H1 (cell line): Measurements from ENCODE around the gene NDUFB5. TPM values are rescaled to one million over a fixed set of nuclear protein-coding genes. Genes with fewer than 3 reads are reported as not detected.

Experiments used
- CTCF ChIA-PET: fragments of 300-600 bp; sonication (Branson Sonifier 250); formaldehyde crosslinking; loops from one replicate; lab custom pipeline; 2021; ENCODE audit not compliant: partially characterized antibody; lab: Charles Lee
- POLR2A ChIA-PET: fragments of 300-600 bp; sonication (Branson Sonifier 250); formaldehyde crosslinking; loops from one replicate; lab custom pipeline; 2021; ENCODE audit warnings: inconsistent platforms; ENCODE audit not compliant: partially characterized antibody; lab: Charles Lee
- DNase-seq, 2 experiments: peaks; one replicate each; pipeline versions ENCODE4 v3.0.0 to v3.0.0-alpha.2; 2010 to 2022; ENCODE audit warnings: low spot score in 2 of 2, low read depth in 1 of 2, mixed read lengths in 1 of 2
- FAIRE-seq: peaks from 2 replicates; lab custom pipeline; 2011; peaks lifted over from hg19 to GRCh38; lab: Jason Lieb, UNC
- H2AFZ ChIP-seq: 2 replicates; pipeline ENCODE4 v1.8.1; 2012; ENCODE audit warnings: low read length, inconsistent platforms
- H2AK5ac ChIP-seq: 2 replicates; pipeline ENCODE4 v1.6.1; 2013; ENCODE audit warnings: low read depth, low read length
- H2BK120ac ChIP-seq: replicated peaks from 2 replicates; pipeline ENCODE3; 2013; ENCODE audit warnings: low read depth, low read length, inconsistent platforms
- H2BK12ac ChIP-seq: 2 replicates; pipeline ENCODE4 v1.6.1; 2013; ENCODE audit warnings: low read depth, low read length
- H2BK15ac ChIP-seq: 2 replicates; pipeline ENCODE4 v1.6.1; 2013; ENCODE audit warnings: low read length
- H2BK20ac ChIP-seq: 2 replicates; pipeline ENCODE4 v1.6.1; 2013; ENCODE audit warnings: low read length
- H2BK5ac ChIP-seq: 2 replicates; pipeline ENCODE4 v1.6.1; 2013; ENCODE audit warnings: low read depth, low read length
- H3K14ac ChIP-seq: 2 replicates; pipeline ENCODE4 v1.6.1; 2013; ENCODE audit warnings: inconsistent platforms; ENCODE audit not compliant: insufficient read length
- H3K18ac ChIP-seq: 2 replicates; pipeline ENCODE4 v1.6.1; 2013; ENCODE audit warnings: low read length; ENCODE audit errors: extremely low read depth
- H3K23ac ChIP-seq: 2 replicates; pipeline ENCODE4 v1.6.1; 2013; ENCODE audit warnings: inconsistent platforms; ENCODE audit not compliant: insufficient read length
- H3K23me2 ChIP-seq: 2 replicates; pipeline ENCODE4 v1.6.1; 2013; ENCODE audit warnings: low read depth, low read length
- H3K27ac ChIP-seq: 2 replicates; pipeline ENCODE4 v1.6.1; 2011; ENCODE audit warnings: low read depth, low read length, inconsistent platforms
- H3K27me3 ChIP-seq, 4 experiments: replicated peaks in 1 of 4; 1 replicate in 1 of 4; 2 replicates in 3 of 4; pipeline versions ENCODE4 v1.6.1 to v1.8.1; 2011 to 2013; ENCODE audit warnings: low read length in 3 of 4, mild to moderate bottlenecking in 3 of 4, inconsistent platforms in 2 of 4, mixed read lengths in 2 of 4, moderate library complexity in 1 of 4; ENCODE audit not compliant: control insufficient read depth in 3 of 4, insufficient read depth in 3 of 4; ENCODE audit errors: extremely low read depth in 1 of 4
- H3K36me3 ChIP-seq, 4 experiments: 2 replicates each; pipeline versions ENCODE4 v1.6.1 to v1.8.1; 2011 to 2013; ENCODE audit warnings: mild to moderate bottlenecking in 4 of 4, low read length in 3 of 4, moderate library complexity in 2 of 4, control low read depth in 1 of 4, inconsistent platforms in 1 of 4; ENCODE audit not compliant: insufficient read depth in 4 of 4, control insufficient read depth in 2 of 4
- H3K4ac ChIP-seq: replicated peaks from 2 replicates; pipeline ENCODE3; 2013; ENCODE audit warnings: low read length, low read depth, mixed read lengths, inconsistent platforms; ENCODE audit not compliant: insufficient read length
- H3K4me1 ChIP-seq, 4 experiments: replicated peaks in 1 of 4; 1 replicate in 1 of 4; 2 replicates in 3 of 4; pipeline versions ENCODE4 v1.6.1 to v1.8.1; 2011 to 2013; ENCODE audit warnings: low read length in 3 of 4, inconsistent platforms in 2 of 4, mixed read lengths in 1 of 4; ENCODE audit not compliant: insufficient read depth in 4 of 4, control insufficient read depth in 3 of 4
- H3K4me2 ChIP-seq, 2 experiments: 2 replicates each; pipeline versions ENCODE4 v1.6.1 to v1.8.1; 2011 to 2013; ENCODE audit warnings: low read depth in 2 of 2, low read length in 2 of 2, control low read depth in 1 of 2, inconsistent platforms in 1 of 2, mild to moderate bottlenecking in 1 of 2; ENCODE audit not compliant: insufficient read depth in 1 of 2
- H3K4me3 ChIP-seq, 4 experiments: fragments of 200-600, 300-600 bp in 1 of 4; sonication (generic), shearing (Covaris generic), sonication (Bioruptor Twin) in 1 of 4; 2 replicates each; pipeline versions ENCODE4 v1.5.1 to v1.8.1; 2011 to 2016; ENCODE audit warnings: low read length in 4 of 4, low read depth in 3 of 4, control low read depth in 2 of 4, inconsistent platforms in 2 of 4, mild to moderate bottlenecking in 2 of 4, mixed read lengths in 1 of 4, moderate library complexity in 1 of 4; ENCODE audit not compliant: insufficient read depth in 2 of 4; ENCODE audit errors: extremely low read depth in 1 of 4
- H3K56ac ChIP-seq: replicated peaks from 2 replicates; pipeline ENCODE3; 2013; ENCODE audit warnings: low read depth, mild to moderate bottlenecking, mixed read lengths, low read length, inconsistent platforms; ENCODE audit not compliant: insufficient read length
- H3K79me1 ChIP-seq: 2 replicates; pipeline ENCODE4 v1.6.1; 2013; ENCODE audit warnings: low read depth, low read length, control low read depth
- H3K79me2 ChIP-seq, 2 experiments: 2 replicates each; pipeline versions ENCODE4 v1.6.1 to v1.8.1; 2012 to 2013; ENCODE audit warnings: low read length in 2 of 2, mild to moderate bottlenecking in 2 of 2, inconsistent platforms in 1 of 2; ENCODE audit not compliant: insufficient read depth in 2 of 2, control insufficient read depth in 1 of 2
- H3K9ac ChIP-seq, 4 experiments: replicated peaks in 1 of 4; 1 replicate in 1 of 4; 2 replicates in 3 of 4; pipeline versions ENCODE4 v1.6.1 to v1.8.1; 2011 to 2013; ENCODE audit warnings: low read depth in 3 of 4, low read length in 3 of 4, control low read depth in 2 of 4, mild to moderate bottlenecking in 2 of 4, moderate library complexity in 2 of 4, inconsistent platforms in 1 of 4; ENCODE audit errors: extremely low read depth in 1 of 4
- H3K9me3 ChIP-seq, 2 experiments: 2 replicates each; pipeline versions ENCODE4 v1.6.1 to v1.8.1; 2012 to 2013; ENCODE audit warnings: mild to moderate bottlenecking in 2 of 2, moderate library complexity in 2 of 2, control low read depth in 1 of 2, inconsistent platforms in 1 of 2, low read depth in 1 of 2, low read length in 1 of 2, mixed read lengths in 1 of 2; ENCODE audit not compliant: insufficient read depth in 2 of 2
- H4K20me1 ChIP-seq, 2 experiments: replicated peaks in 1 of 2; 2 replicates each; pipeline versions ENCODE3 to v1.8.1; 2011 to 2013; ENCODE audit warnings: inconsistent platforms in 2 of 2, low read length in 2 of 2, mild to moderate bottlenecking in 1 of 2; ENCODE audit not compliant: insufficient read depth in 2 of 2, control insufficient read depth in 1 of 2
- H4K5ac ChIP-seq: 2 replicates; pipeline ENCODE4 v1.6.1; 2013; ENCODE audit warnings: low read length, low read depth, mixed read lengths, inconsistent platforms; ENCODE audit not compliant: insufficient read length
- H4K8ac ChIP-seq: 2 replicates; pipeline ENCODE4 v1.8.0; 2013; ENCODE audit warnings: mild to moderate bottlenecking, moderate library complexity, low read length, inconsistent platforms; ENCODE audit not compliant: insufficient read depth; ENCODE audit errors: extremely low read depth
- H4K91ac ChIP-seq: replicated peaks from 2 replicates; pipeline ENCODE3; 2013; ENCODE audit warnings: low read length, mixed read lengths, inconsistent platforms; ENCODE audit not compliant: insufficient read length
- CEBPB ChIP-seq: IDR thresholded peaks from 2 replicates; pipeline ENCODE4 v1.6.1; 2012; ENCODE audit warnings: low read depth, low read length
- CHD1 ChIP-seq: IDR thresholded peaks from 2 replicates; pipeline ENCODE4 v1.6.1; 2012; ENCODE audit warnings: low read depth, low read length, improper control_type of control experiment
- CHD2 ChIP-seq: IDR thresholded peaks from 2 replicates; pipeline ENCODE4 v1.6.1; 2012; ENCODE audit warnings: low read length, improper control_type of control experiment
- HDAC2 ChIP-seq, 2 experiments: fragments of 300-600 bp in 1 of 2; sonication (generic) in 1 of 2; IDR thresholded peaks; 2 replicates each; pipeline ENCODE4 v1.6.1; 2011 to 2012; ENCODE audit warnings: low read depth in 2 of 2, low read length in 2 of 2, mild to moderate bottlenecking in 2 of 2, moderate library complexity in 2 of 2, borderline replicate concordance in 1 of 2, inconsistent platforms in 1 of 2
- HDAC6 ChIP-seq: IDR thresholded peaks from one replicate; pipeline ENCODE4 v1.7.1; 2012; ENCODE audit warnings: low read depth, mild to moderate bottlenecking, inconsistent platforms, low read length, moderate library complexity
- JUND ChIP-seq: IDR thresholded peaks from 2 replicates; pipeline ENCODE4 v1.6.1; 2011; ENCODE audit warnings: mild to moderate bottlenecking, improper control_type of control experiment, low read length
- KDM1A ChIP-seq: fragments of 200-600, 300-600 bp; sonication (generic); IDR thresholded peaks from 2 replicates; pipeline ENCODE4 v1.7.1; 2016; ENCODE audit warnings: mild to moderate bottlenecking, low read length, borderline replicate concordance
- MAX ChIP-seq: IDR thresholded peaks from 2 replicates; pipeline ENCODE4 v1.6.1; 2012; ENCODE audit warnings: inconsistent platforms
- NANOG ChIP-seq: IDR thresholded peaks from 2 replicates; pipeline ENCODE4 v1.6.1; 2011; ENCODE audit warnings: low read length, low read depth, mild to moderate bottlenecking, inconsistent platforms; ENCODE audit not compliant: insufficient read depth, poor library complexity, severe bottlenecking
- SAP30 ChIP-seq: fragments of 300-600 bp; sonication (generic); IDR thresholded peaks from 2 replicates; pipeline ENCODE4 v1.7.1; 2012; ENCODE audit warnings: low read length, moderate library complexity, mild to moderate bottlenecking, inconsistent platforms; ENCODE audit not compliant: insufficient read depth, insufficient replicate concordance
- SUZ12 ChIP-seq: fragments of 200-600 bp; sonication (generic); IDR thresholded peaks from 2 replicates; pipeline ENCODE4 v1.6.1; 2012; ENCODE audit warnings: mild to moderate bottlenecking, inconsistent platforms, low read length, moderate library complexity, mixed read lengths
- TBP ChIP-seq: IDR thresholded peaks from 2 replicates; pipeline ENCODE4 v1.6.1; 2011; ENCODE audit warnings: low read depth, low read length, improper control_type of control experiment
- WGBS, 2 experiments: shearing (Covaris generic) in 1 of 2; methylation state at CpG; one replicate each; pipeline versions ENCODE4 v1.1.6 to v1.1.7; 2013 to 2015; ENCODE audit warnings: low lambda C conversion rate in 2 of 2, mixed read lengths in 2 of 2, inconsistent platforms in 1 of 2, low coverage in 1 of 2, missing lambda C conversion rate in 1 of 2; ENCODE audit not compliant: insufficient replicate concordance in 2 of 2, insufficient coverage in 1 of 2, insufficient read length in 1 of 2; ENCODE audit errors: extremely low coverage in 1 of 2, missing lambda C conversion rate in 1 of 2; 5-methylcytosine and 5-hydroxymethylcytosine counted together
- polyA plus RNA-seq, 7 experiments: library from polyadenylated mRNA; depleted of rRNA in 3 of 7; stranded (reverse) in 5 of 7; unstranded in 2 of 7; fragments of >200 nt in 5 of 7; fragments of 200-250 nt in 2 of 7; gene quantifications; 1 replicate in 5 of 7; 2 replicates in 1 of 7; 4 replicates in 1 of 7; pipeline versions ENCODE4 v1.2.1 to v1.2.3, GENCODE V29; 2011 to 2013; ENCODE audit warnings: missing spikeins in 2 of 7, mixed read lengths in 2 of 7
- total RNA-seq: library from RNA; stranded (reverse); fragmentation: NEBNext Ultra II Directional; extraction: Animal tissue kit (Norgen Biotek cat#: 25700); gene quantifications from 2 replicates; pipeline ENCODE4 v1.2.1, GENCODE V29; 2021

Gene NDUFB5
- total and polyA plus RNA-seq, 2 of the 8 experiments (the other 6 are each of a cell fraction or from before 2014, with no cell fraction given) = 46.1 to 85.8 TPM

- no peaks in the 10 kb centered on the region for H3K23me2 ChIP-seq
- H2BK15ac ChIP-seq = no peak overlapping the region
- no peak overlapping the region for H3K18ac ChIP-seq
- H3K56ac ChIP-seq = no peak overlapping the region
- H3K9ac ChIP-seq = no peak overlapping the region
- no peak overlapping the region for H2AK5ac ChIP-seq
- H3K36me3 ChIP-seq = no peaks in the 10 kb centered on the region
- DNase-seq = peak in 1 of 2 experiments; percentile 59
- H4K8ac ChIP-seq = no peak overlapping the region
- no peak overlapping the region for H3K14ac ChIP-seq
- no peak overlapping the region for H2BK120ac ChIP-seq
- ChIA-PET CTCF (interaction anchor here (0.9 to 1.7 kb wide), 4 partner anchors 12 to 30 kb away, joined by 3 to 5 read pairs (median 3); no protein-coding TSS in a partner anchor), POLR2A (interaction anchor here (1.2 to 3.2 kb wide), 2 partner anchors 8 to 13 kb away, joined by 4 to 11 read pairs; partner anchors contain the start of gene USP13)
- no peaks in the 10 kb centered on the region for H3K9me3 ChIP-seq
- FAIRE-seq = no peak
- no peaks in the 10 kb centered on the region for H3K27me3 ChIP-seq
- H2BK12ac ChIP-seq = no peak overlapping the region
- H3K27ac ChIP-seq = no peak overlapping the region
- no peak overlapping the region for H2AFZ ChIP-seq
- H3K4ac ChIP-seq = no peak overlapping the region
- H3K79me1 ChIP-seq = peaks cover 12% of the 10 kb centered on the region
- H4K91ac ChIP-seq = no peak overlapping the region
- WGBS, 2 experiments = 74% methylated on average over 8 of the region's 8 CpGs; no CpG with 5 or more reads in 1 of the 2 experiments
- H3K4me1 ChIP-seq = peaks cover 8 to 13% (median 10%) of the 10 kb centered on the region in 4 experiments
- no peak overlapping the region for H3K23ac ChIP-seq
- H4K20me1 ChIP-seq = peaks cover 6 to 11% of the 10 kb centered on the region in 2 experiments
- H3K4me2 ChIP-seq = peak overlapping the region; percentile 16 to 36; a peak in 1 of 4 replicates
- no peak overlapping the region for H3K4me3 ChIP-seq
- no peak overlapping the region for H4K5ac ChIP-seq
- no peak overlapping the region for H2BK5ac ChIP-seq
- H3K79me2 ChIP-seq = peaks cover 12 to 93% of the 10 kb centered on the region in 2 experiments
- no peak overlapping the region for H2BK20ac ChIP-seq
- TF ChIP-seq SUZ12 (no peak), NANOG (no peak), CEBPB (no peak), HDAC6 (no peak), SAP30 (peak; percentile 75), JUND (no peak), KDM1A (no peak), MAX (peak; percentile 74; the same call in 1 of the 2 replicates), CHD2 (no peak), HDAC2 (IDR thresholded peaks at IDR 0.05; ENCODE audit: borderline replicate concordance in 1 of 2, low read depth in 2 of 2, low read length in 2 of 2) (0 out of 4 replicates have a peak, but pooled peaks of 1 of the 2 experiments have one; percentile 32), TBP (no peak), CHD1 (no peak)
Observed at GRCh38 chr3:179666436-179667035, 61.9 kb downstream of the NDUFB5 start.
